Measurements from ENCODE around the gene SPTB.
A peak's percentile ranks its signal among the peaks of the same experiment; 100 is the strongest.

SPTB gene

DNA sequence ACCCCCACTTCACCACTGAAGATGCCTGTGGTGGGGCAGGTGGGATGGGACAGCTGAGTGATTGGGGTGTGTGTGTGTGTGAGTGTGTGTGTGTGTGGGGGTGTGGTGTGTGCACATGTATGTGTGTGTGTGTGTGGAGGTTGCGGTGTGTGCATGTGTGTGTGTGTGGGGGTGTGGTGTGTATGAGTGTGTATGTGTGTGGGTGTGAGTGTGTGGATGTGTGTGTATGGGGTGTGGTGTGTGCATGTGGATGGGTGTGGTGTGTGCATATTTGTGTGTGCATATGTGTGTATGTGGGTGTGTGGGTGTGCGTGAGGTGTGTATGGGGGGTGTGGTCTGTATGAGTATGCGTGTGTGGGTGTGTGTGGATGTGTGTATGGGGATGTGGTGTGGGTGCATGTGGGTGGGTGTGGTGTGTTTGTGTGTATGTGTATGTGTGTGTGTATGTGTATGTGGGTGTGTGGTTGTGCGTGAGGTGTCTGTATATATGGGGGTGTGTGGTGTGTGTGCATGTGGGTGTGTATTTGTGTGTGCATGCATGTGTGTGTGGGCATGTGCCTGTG, 113.9 kb downstream of the SPTB start:
- no peak for DNase-seq (ENCODE audit: low read depth)

DNA sequence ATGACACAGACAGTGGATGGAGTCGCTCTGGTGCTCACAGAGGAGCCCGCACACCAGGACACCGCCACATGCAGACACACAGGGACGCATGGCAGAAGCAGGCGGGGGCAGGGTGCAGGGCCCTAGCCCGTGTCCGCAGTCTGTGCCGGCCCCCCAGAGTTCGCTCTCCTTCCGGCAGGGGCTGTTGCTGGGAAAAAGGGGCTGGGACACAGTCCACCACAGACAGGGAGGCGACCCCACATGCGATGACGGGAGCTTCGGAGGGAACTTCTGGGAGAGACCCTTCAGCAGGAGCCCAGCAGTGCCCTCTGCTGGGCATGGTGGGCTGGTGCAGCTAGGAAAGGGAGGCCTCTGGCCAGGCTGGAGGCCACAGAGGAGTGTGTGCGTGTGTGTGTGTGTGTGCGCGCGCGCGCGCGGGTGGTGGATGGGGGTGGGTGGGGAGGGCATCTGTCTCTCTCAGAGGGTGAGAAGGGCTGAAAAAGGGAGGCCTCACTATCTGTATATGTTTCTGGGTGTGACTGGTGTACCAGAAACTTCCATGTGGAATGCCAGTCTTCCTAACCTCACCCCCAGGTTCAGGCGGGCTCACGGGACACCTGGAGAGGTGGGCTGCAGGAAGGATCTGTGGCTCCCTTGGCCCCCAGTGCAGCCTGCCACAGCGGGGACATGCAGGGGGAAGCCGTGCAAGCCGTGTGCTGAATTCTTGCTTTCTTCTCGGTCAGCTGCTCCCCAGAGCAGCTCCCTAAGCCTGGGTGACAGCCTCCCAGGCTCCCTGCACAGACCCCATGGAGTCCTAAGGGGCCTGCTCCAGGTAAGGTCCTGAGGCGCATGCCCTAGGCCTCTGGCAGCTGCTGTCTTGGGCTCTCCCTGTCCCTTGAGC, 114.8 kb downstream of the SPTB start:
- DNase-seq (ENCODE audit: low read depth): no peak

DNA sequence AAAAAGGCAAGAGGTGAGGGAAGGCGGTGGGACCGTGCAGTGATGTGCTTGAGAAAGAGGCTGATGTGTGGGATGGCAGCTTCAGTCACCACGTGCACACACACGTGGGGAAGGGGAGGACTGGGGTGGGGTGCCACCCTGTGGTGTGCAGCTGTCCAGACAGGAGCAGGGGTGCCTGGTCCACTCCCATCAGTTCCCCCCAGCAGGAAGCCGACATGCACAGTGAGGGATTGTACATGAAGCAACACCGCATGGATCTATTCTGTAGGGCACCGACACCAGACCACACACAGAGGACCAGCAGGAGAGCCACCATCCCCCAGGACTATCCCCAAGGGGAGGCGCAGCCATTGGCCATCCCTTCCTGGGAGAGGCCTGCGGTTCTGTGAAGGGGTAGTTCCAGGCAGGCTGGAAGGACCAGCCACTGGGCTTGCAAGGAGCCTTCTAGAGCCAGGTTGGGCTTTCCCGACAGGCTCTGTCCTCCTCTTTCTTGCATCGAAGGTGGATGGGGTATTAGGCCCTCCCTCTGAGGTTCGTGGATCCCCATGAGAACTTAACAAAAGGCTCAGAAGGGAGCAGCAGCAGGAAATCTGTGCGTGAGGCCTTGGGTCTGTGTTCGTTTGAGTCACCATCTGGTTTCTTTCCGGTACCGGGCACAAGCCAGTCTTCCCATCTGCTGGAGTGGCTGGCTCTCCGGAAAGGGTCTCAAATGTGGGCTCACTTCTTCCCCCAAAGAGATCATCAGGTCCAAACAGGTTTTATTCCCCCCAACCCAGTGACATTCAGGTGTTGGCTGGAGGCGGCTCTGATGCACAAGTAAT, 115.7 kb downstream of the SPTB start:
- DNase-seq (ENCODE audit: low read depth): no peak

DNA sequence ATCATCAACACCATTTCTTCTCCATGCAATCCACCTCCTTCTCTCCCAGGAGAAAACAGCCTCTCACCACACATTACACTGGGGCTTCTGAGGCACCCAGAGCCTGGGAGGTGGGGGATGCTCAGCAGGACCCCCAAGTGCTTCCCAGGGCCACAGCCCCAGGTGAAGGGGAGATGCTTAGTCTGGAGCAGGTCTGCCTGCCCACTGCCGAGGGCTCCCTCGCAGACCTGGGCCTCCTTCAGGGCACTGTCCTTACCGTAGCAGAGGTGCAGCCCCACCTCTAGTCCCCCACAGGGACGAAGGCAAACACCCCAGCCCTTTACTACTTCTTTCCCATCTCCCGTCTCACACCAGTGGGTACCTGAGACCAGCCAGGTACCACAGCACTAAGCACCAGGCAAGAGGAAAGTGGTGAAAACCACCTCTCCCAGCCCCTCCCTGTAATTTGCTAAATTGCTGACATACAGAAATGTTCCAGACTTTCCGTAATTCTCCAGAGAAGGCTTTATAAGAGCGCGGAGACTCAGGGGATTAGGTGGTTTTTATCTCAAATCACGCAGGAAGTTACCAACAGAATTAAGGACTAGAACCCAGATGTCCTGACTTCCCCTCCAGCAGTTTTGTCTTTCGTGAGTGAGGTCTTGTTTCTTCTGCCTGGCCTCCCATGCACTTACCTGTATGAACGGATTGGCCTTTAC, 116.5 kb downstream of the SPTB start:
- DNase-seq (ENCODE audit: low read depth): no peak

DNA sequence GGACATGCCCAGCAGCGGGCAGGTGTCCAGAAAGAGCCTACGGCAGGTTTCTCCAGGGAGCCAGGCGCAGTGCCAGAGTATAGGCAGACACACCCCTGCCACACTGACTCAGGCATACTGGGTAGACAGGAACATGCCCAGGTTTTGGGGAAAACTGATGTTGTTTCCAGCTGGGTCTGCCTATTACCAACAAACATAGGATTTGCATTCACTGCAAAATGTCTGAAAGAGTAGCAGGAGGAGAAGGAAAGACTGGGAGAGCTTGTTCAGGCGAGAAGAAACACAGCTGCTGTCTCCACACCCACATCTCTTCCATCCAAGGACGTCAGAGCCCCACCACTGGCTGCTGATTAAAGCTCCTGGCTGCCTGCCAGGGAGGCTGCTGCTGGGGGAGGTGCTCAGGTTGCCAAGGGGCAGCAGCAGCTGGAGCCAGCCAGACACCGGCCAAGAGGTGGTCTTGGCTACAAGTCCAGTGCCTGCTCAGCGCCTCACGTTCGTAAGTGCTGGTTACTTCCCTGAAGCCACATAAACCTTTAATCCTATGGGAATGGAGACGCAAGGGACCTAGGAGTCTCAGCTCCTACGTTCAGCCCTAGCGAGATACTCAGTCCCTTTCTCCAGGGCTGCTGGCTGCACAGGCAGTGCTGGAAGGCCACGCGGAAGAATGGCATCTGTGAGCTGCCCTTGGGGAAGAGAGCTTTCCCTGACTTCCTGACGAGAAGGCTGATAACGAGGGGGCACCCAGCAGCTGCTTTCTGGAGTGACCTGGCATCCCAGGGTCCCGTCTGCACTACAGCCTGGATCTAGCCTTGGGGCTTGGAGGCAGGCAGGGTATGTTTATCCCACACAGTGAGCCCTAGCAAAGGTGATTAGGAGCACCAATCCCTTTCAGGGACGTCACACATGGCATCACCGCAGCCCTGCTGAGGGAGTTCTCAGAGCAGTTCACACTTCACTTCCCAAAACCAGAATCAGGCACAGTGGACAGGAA, 117.4 kb downstream of the SPTB start:
- no peak for DNase-seq (ENCODE audit: low read depth)

DNA sequence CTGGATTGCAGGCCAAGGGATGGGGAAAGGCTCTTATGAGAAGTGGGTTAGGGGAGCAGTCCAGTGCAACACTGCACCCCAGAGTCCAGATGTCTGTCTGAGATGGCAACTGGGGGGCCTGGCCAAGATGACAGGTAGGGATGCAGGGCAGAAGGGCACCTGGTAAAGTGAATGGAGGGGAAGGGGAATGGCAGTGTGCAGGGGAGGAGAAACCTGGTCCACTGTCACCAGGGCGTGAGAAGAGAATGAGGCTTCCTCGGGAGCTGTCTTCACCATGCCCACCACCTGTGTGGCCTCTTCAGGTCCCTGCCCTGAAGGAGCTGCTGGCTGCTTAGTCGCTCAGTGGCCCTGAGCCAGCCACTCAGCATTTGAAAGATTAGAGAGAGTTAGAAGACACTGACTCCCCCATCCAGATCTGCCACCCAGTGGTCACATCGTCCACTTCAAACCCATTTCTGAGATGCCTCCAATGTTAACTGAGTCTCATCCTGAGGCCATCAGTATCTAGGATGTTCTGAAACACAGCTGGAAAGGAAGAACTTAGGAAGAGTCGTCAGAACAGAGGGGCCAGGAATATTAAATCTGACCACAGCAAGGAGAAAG, 118.2 kb downstream of the SPTB start:
- no peak for DNase-seq (ENCODE audit: low read depth)

DNA sequence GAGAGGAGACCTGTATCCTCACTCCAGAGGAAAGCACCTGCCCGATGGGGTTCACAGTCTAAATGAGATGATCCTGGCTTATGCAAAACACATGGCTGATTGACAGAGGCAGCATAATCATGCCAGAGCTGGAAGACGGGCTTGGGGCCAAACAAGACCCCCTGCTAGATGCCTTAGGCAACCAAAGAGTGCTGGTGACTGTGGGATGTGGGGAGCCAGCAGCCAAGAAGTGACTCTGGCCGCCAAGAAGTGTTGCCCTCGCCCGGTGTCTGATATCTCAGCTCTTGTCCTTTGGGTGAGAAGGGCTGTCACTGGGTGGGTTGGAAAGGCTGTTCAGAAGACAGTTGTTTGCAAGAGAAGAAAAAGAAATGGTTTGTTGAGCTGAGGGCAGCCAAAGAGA, 118.8 kb downstream of the SPTB start:
- DNase-seq (ENCODE audit: low read depth): no peak

DNA sequence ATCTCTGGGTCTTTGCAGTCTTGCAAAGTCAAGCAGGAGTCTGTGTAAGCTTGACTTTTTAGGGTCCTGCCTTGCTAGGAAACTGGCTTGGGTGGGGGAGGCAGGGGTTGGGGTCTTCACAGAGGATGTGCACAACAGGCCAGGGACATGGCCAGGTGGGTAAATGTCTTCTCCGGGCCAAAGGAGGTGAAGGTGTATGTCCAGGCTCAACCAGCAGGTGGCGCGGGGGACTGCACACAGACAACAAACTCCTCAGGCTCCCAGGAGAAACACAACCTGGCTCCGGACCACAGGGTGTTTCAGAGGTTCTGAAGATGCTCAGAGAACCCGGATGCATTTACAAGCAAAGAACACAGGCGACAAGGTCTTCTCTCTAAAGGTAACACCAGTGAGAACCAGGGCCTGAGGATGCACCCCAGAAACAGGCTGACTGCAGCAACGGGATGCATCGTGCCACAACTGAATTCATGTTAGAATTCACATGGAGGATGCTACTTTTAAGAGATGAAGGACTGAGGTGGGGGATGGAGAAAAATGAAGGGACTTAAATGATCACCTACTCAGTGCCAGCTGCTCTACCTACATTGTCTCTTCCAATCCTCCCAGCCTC, 119.5 kb downstream of the SPTB start:
- no peak for DNase-seq (ENCODE audit: low read depth)

DNA sequence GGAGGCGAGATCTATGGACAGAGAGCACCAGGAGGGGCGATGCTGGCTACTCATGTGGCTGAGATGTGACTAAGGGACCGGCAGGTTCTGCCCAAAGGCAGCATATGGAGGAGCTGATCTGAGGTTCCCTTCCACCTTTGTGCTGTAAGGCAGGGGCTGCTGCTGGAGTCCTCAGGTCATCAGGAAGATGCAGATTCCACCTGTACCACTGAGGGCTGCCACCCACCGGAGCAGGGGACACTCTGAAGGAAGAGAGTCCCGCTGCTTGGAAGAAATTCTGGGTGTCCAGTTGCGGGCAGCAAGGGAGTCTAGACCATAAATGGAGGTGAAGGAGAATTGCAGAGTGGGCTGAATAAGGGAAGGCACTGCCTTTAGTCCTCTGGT, 120.2 kb downstream of the SPTB start:
- DNase-seq (ENCODE audit: low read depth): no peak

DNA sequence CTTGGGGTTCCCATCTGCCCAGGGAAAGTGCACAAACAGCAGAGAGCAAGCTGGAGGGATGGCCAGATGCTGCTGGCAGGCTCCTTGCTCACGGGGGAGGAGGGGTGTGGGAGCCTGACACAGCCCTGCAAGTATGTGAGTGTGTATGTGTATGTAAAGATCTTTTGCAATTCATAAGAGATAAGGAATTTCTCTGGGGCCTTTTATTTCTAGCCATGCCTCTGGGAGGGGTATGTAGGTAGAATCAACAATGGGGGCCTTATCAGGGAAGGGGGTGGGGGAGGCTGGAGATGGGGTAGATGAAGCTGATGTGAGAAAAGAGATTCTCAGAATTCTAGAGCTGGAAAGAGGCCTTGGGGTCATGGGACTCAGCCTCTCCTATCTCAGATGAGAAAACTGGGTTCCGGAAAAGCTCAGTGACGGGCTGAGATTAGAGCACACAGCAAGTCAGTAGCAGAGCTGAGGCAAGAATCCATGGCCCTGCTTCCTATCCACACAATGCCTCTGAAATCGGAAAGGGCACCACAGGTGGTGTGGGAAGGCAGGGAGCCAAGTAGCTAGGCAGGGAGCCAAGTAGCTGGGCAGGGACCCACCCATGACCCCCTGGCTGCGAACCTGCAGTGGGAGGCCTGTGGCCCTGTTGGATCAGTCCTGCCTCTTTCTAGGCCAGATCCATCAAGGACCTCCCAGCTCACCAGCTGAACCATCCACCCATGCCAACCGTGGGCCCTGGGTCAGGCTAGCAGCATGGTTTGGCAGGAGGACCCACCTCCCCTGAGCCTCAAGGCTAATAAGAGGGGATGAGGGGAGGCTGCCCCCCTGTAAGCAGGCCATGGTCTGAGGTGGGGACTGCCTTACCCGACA, 120.8 kb downstream of the SPTB start:
- DNase-seq (ENCODE audit: low read depth): peak; percentile 54

DNA sequence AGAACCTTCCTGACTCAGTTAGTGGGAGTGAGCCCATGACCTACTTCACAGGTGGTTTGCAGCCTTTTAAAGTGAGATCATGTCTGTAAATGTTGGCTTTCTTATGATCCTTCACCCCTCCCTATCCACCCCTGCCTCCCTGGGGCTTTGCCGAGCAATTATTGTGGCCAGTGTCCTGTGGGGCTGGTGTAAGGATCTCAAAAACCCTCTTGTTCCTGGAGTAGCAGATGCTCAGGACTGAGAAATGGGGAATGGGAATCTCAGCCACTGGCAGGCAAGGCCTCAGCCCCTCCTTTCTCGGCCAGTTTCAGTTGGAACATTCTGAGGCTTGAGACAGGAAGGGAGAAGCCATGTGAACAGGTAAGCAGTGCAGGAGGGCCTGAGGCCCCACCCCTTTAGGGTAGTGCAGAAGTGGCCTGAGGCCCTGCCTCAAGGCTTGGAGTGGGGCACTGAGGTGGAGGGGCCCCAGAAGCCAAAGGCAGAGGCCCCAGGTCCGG, 121.6 kb downstream of the SPTB start:
- DNase-seq (ENCODE audit: low read depth): no peak

DNA sequence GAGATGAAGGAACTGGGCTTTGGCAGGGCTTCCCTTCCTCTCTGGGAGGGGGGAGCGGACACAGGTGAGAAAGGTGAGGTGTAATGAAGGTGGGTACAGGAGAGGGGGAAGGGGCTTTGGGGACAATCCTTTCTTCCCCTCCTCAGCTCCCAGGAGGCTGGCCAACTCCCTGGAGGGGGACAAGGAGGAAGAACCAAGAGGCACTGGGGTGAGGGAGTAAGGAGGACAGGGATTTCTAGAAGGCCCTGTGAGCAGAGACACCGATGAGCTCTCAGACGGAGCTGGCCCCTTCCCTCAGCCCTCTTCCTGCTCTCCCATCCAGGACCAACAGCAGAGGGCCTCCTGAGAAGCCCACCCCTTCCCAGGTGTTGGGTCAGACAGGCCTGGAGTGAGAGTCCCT, 122.1 kb downstream of the SPTB start:
- no peak for DNase-seq (ENCODE audit: low read depth)

DNA sequence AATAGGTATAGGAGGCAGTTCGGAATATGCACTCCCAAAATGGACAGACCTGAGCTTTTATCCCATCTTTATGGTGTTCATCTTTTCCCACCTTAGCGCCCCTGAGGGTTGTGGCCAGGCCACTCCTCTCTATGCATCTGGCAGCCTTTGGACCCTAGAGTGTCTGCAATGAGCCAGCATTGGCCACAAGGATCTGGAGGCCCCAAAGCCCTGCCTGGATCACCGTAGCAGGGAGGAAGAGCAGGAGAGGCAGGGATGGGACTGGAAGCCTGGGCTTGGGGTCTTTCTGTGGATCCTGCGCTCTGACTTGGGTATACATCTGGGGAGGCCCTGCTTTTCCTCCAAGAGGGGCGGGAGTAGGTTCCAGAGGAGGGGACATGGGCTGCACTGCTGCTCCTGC, 123.0 kb downstream of the SPTB start:
- no peak for DNase-seq (ENCODE audit: low read depth)

DNA sequence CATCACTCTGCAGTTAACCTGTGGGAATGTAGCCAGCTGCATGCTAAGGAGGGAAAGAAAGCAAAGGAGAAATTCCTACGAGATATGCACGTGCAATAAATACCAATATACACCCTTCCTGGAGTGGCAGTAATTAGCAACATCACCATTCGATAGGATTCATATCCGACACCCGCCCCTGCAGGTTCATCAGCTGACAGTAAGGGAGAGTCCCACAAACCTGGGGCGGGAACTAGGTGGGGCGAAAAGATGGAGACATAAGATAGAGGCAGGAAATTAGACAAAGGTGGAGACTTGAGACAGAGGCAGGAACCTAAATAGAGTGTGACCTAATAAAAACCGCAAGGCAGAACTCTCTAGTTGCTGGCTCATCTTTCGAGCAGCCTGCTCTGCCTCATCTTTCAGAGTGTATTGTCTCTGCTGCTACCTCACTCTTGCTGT, 123.9 kb downstream of the SPTB start:
- DNase-seq (ENCODE audit: low read depth): no peak

DNA sequence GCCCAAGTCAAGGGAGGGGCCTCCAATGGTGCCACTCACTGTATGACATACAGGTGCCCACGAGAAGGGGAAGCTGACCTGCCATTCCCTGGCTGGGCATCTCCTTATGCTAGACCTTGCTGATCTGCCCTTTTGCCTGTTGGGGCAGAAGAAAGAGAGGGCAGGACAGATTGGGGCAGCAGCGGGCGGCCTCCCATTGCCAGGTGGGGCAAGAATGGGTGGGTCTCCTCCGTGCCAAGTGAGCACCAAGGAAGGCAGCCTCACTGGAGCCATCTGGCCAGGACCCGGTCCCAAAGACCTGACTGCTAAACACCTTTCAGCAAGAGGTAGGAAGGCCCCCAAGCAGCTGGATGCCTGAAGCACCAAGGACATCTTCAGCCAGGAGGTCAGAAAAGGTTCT, 125.0 kb downstream of the SPTB start:
- no peak for DNase-seq (ENCODE audit: low read depth)

DNA sequence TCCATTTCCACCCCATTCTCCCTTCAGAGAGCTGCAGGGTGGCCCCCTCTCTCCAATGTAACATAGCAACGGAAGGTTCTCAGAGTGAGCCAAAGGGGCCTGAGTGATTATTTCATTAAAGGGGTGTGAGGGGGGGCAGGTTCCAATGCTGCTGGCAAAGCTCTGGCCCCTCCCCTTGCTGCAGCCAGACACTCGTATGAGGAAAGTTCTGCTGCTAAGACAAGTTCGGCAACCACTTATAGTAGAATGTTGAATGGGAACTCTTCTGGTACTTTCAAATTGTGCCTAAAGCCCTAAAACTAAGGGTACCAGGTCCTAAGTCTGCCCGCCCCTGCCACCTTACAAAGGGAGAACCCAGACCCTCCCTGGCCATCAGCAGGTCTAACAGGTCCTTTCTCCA, 125.7 kb downstream of the SPTB start:
- no peak for DNase-seq (ENCODE audit: low read depth)

DNA sequence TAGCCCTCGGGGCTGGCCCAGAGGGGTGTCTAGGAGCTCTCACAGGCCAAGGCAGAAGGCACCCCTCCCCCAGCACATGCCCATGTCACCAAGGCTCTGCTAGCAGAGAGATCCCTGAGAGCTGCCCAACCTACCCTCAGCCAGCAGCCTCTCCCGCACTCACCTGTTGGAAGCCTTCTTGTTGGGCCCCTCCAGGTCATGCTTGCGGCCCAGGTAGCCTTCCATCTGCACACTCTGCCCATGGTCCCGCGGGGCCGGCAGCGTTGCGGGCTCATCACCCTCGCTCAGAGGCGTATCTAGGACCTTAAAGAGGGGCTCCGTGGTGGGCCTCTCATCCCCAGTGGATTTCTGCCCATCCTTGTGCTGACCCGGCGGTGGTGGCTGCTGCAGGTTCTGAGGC, 126.3 kb downstream of the SPTB start:
- no peak for DNase-seq (ENCODE audit: low read depth)

DNA sequence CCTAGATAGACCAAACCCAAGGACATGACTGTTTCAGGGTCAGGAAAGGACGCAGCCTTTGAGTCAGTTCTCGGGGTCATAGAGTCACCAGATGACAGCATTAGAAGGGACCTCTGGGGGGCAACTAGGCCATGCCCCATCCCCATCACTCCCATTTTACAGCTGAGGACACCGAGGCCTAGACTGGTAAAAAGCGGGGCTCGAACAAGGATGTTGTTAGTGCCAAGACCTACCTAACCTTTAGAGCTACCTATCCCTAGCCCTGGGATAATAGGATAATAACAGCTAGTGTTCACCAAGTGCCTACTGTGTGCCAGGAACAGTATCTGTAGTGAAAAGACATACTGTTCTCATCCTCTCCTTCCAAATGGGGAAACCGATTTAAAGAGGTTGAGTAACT, 126.8 kb downstream of the SPTB start:
- DNase-seq (ENCODE audit: low read depth): no peak

All from HS-5 (cell line).